ENCODE measurements around the gene CLIP4. TPM values are rescaled to one million over a fixed set of nuclear protein-coding genes. Genes with fewer than 3 reads are reported as not detected.
"Not testable (repeated sequence)": the region's sequence is repeated elsewhere in the genome, so short reads cannot be mapped to it uniquely, and the experiment has no call there.

Gene CLIP4
- total RNA-seq, 1 donor from 2014 or later = 12.3 TPM

DNA sequence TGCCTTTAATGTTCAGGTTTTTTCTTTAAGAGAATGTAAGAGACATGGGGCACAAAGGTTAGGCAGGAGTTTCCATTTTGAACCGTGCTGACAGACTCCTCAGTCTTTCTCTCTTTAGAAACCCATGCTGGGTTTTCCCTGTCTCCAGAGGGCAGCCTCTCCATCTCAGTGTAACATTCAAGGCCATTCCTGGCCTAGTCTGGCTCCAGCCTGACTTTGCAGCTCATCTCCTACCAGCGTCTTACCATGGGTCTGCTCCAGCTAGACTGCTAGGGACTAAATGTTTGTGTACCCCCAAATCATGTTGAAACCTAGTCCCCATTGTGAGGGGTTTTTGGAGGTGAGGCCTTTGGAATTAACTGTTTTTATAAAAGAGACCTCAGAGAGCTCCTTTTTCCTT lies 9.8 kb upstream of the CLIP4 start:
- no peak for DNase-seq

DNA sequence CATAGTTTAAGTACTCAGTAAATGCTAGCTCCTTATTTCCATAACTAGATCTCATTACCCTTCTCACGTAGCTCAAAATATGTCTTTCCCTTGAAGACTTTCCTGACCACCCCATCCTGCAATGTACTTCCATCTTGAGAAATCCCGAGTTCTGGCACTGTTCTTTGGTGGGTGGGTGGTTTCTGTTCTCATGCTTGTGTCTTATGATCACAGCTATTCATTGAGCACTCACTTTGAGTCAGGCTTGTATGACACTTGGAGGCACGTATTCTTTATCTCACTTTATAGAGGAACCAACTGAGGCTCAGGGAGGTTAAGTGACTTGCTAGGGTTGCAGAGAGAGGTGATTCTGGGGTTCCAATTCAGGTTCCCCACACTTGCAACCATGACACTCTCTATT lies 9.0 kb upstream of the CLIP4 start:
- no peak for DNase-seq

GRCh38 chr2:29106980-29107388 lies 8.2 kb upstream of the CLIP4 start:
- no peak for DNase-seq

DNA sequence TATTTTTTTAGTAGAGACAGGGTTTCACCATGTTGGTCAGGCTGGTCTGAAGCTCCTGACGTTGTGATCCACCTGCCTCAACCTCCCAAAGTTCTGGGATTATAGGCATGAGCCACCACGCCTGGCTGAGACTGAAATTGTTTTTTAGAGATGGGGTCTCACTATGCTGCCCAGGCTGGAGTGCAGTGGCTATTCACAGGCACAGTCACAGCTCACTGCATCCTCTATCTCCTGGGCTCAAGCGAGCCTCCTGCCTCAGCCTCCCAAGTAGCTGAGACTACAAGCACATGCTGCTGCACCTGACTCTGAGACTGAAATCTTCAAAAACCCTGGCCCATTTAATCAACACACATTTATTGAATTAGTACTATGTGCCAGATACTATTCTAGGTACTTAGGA lies 7.7 kb upstream of the CLIP4 start:
- not testable (repeated sequence) for DNase-seq

DNA sequence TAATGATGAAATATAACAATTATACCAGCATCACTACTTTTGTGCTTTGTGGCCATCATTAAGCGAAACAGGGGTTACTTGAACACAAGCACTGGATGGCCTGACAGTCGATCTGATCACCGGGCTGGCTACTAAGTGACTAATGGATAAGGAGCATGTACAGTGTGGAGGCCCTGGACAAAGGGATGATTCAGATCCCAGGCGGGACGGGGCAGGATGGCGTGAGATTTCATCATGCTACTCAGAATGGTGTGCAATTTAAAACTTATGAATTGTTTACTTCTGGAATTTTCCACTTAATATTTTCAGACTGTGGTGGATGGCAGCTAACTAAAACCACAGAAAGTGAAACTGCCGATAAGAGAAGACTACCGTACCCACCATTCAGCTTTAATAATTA lies 7.0 kb upstream of the CLIP4 start:
- peak; percentile 60 for DNase-seq

- no peak for DNase-seq
These were observed 6.0 kb upstream of the CLIP4 start for GRCh38 chr2:29109246-29109645.

DNA sequence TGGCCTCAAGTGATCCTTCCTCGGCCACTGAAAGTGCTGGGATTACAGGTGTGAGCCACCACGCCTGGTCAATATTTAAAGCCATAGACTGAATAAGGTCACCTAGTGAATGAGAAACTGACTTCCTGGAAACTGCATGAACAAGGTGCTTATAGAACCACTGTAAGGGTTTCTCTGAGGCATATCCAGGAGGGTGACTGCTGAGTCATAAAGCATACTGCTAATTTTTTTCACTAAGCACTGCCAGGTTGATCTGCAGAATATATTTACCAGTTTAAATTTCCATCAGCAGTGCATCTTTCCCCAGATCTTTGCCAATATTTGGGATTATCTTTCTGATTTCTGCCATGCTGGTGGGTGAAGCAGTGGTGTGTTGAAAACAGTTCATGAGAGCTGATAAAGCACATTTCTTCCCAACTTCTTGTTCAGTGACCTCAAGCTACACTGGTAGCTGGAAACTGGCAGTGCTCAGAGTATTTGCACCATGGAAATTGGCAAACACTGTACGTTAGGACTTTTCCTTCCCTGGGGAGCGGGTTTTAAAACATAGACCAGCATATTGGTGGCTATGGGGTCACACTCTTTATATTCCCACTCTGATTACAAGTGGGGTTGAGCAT lies 4.2 kb upstream of the CLIP4 start:
- no peak for DNase-seq

DNA sequence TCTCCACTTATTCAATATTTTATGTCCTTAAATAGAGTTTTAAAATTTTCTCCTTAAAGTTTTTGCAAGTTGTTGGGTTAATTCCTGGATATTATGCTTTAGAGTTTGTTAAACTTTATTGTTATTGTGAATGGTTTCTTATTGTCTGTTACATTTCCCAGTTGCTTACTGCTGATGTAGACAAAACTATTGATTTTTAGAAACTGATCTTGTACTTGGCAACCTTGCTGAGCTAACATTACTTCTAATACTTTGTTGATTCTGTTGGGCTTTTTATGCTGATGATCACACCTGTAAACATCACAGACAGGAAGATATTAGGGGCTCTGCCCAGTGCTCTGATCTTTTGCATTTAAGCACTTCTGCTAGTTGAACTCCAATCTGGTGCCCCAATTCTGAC lies 2.8 kb upstream of the CLIP4 start:
- no peak for DNase-seq

- DNase-seq = no peak
These were observed 2.1 kb upstream of the CLIP4 start for GRCh38 chr2:29113027-29113686.

GRCh38 chr2:29113891-29114321 lies 1.3 kb upstream of the CLIP4 start:
- DNase-seq = no peak

DNA sequence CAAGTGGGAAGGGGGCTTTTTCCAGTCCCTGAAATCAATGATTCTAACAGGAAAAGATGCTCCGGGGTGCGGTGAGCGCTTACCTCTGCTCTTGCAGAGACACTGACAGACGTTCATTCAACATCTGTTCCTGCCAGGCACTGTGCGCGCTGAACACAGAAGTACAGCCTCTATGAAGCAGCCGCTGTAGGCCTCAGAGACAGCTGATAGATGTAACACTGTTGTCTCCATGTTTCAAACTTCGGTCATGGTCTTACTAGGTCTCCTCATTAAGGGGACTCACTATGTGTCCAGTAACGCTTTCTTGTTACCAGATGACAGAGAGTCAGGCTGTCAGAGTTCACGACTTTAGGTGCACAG lies 649 bp upstream of the CLIP4 start:
- no peak for DNase-seq

- DNase-seq = peak; percentile 66
These were observed 874 bp downstream of the CLIP4 start for GRCh38 chr2:29115797-29116781.

- DNase-seq = peak; percentile 84
These were observed 2.6 kb downstream of the CLIP4 start for GRCh38 chr2:29117636-29118303.

- DNase-seq = no peak
These were observed 4.0 kb downstream of the CLIP4 start for GRCh38 chr2:29119211-29119610.

GRCh38 chr2:29120846-29121245 lies 5.6 kb downstream of the CLIP4 start:
- no peak for DNase-seq

DNA sequence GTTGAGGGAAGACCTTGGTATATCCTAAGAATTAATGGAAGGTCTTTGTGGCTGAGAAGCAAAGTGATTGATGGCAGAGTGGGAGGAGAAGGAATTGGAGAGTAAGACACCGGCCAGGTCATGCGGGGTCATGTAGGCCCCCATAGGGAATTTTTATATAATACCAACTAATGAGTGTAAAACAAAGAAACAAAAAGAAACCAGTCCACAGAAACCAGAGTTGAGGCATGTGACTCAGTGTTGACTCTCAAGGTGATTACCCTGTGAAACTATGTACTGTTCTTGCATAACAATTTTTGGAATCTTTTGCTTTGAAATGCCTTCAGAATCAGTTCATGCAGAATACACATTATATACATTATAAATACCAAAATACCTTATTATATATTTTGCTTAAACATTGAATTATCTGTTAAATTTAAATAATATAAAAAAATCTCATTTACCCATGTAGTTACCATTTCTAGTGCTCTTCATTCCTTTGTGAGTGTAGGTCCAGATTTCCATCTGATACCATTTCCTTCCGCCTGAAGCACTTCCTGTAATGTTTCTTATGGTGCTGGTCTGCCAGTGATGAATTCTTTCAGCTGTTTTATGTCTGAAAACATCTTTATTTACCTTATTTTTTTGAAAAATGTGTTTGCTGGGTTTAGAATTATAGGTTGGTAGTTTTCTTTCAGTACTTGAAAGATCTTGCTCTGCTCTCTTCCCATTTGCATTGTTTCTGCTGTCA lies 8.6 kb downstream of the CLIP4 start:
- peak; percentile 43 for DNase-seq

DNA sequence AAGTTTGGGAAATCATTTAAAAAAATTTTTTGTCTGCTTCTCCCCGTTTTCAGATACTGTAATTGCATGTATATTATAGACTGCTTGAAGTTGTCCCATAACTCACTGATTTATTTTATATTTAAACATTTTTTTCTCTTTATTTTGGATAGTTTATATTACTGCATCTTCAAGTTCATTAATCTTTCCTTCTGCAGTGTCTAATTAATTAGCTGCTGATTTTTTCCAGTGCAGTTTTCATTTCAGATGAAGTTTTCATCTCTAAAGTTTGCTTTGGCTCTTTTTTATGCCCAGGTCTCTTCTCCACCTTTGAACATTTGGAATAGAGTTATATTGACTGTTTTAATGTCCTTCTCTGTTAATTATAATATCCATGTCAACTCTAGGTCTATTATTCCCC lies 9.3 kb downstream of the CLIP4 start:
- no peak for DNase-seq

- DNase-seq = peak; percentile 49
These were observed 14.5 kb downstream of the CLIP4 start for GRCh38 chr2:29129586-29130281.

DNA sequence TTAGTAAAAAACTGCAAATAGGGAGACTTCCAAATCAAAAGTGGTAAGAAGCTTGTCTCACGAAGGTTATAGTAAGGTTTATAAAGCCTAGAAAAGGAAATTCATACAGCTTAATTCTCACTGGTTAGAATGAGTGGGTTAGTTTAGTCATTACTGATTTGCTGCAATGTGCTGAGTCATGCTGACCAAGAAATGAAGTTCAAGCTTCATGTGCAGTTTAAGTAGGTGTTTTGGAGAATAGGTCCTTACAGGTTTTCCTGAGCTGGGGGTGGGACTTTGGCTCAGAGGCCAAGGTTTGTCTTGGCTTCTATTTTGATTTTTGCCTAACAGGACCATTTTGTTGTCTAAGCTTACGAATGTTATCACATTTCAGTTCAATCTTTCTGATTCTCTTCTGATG lies 15.1 kb downstream of the CLIP4 start:
- DNase-seq = peak; percentile 80

DNA sequence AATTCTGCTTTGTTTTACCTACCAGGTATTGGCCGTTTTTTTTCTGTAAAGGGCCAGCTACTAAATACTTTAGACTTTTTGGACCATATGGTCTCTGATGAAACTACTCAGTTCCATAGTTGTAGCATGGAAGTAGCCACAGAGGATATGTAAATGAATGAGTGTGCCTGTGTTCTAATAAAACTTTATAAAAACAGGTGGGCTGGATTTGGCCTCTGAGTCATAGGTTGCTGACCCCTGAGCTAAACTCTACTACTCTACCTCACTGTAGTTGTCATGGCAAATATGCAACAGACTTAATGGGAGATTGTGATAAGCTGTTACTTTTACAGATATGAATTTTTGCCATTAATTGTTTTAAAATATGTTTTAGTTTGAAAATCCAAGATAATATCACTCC lies 19.7 kb downstream of the CLIP4 start:
- DNase-seq = no peak

DNA sequence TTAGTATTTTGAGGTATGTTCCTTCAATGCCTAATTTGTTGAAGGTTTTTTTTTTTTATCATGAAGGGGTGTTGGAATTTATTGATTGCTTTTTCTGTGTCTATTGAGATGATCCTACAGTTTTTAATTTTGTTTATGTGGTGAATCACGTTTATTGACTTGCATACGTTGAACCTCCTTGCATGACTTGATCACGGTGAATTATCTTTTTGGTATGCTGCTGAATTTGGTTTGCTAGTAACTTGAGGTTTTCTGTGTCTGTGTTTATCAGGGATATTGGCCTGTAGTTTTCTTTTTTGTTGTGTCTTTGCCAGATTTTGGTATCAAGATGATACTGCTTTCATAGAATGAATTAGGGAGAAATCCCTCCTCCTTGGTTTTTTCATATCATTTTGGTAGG lies 23.9 kb downstream of the CLIP4 start:
- no peak for DNase-seq

DNA sequence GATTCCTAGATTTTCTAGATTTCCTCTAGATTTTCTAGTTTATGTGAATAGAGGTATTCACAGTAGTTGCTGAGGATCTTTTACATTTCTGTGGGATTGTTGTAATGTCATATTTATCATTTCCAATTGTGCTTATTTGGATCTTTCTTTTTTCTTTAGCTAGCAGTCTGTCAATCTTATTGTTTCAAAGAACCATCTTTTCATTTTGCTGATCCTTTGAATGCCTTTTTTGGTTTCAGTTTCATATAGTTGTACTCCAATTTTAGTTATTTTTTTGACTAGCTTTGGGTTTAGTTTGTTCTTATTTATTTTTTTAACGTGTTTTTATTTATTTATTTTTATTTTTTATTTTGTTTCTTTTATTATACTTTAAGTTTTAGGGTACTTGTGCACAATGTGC lies 24.5 kb downstream of the CLIP4 start:
- no peak for DNase-seq
